Measurements from ENCODE around the gene C5orf24.

DNA sequence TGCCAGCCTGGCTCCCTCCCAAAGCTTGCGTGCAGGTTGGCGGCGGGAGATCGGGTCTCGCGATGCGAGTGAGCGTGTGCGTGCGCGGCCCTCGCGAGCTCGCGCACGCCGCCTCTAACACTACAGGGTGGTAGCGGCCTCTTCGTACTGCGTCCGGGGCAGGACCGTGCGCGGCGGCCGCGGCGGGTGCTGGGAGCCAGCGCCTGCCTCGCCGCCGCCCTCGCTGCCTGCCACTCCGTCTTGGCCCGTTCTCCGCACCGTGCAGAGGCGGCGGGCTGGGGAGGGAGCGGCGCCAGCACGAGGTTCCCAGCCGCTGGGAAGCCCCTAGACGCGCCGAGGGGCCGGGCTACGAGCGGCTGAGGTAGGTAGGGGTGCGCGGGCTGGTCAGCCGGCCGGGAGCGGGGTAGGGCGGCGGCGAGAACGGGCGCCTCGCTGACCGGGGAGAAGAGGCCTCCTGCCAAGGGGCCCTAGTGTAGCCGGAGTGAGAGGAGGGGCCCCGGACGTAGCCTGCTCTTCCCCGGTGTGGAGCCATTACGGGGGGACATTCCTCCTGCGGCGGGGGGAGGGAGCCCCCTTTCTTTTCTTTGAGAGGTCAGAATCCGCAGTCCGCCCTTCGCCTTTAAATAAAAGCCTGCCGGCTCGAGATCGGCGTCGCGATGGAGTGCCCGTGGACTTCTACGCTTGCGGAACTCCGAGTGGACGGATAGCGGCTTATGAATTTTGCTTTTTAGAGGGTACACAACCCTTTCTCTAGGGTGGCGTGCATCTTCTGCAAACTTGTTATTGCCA is at the start of gene C5orf24:
- TF ChIP-seq EZH2 (IDR thresholded peaks at IDR 0.05; ENCODE audit: insufficient read depth, poor library complexity, severe bottlenecking) (no peak), EZH2phosphoT487 (IDR thresholded peaks at IDR 0.05; ENCODE audit: insufficient read depth, low read depth) (no peak)
